ENCODE data around the gene PDIA6.

Gene PDIA6

DNA sequence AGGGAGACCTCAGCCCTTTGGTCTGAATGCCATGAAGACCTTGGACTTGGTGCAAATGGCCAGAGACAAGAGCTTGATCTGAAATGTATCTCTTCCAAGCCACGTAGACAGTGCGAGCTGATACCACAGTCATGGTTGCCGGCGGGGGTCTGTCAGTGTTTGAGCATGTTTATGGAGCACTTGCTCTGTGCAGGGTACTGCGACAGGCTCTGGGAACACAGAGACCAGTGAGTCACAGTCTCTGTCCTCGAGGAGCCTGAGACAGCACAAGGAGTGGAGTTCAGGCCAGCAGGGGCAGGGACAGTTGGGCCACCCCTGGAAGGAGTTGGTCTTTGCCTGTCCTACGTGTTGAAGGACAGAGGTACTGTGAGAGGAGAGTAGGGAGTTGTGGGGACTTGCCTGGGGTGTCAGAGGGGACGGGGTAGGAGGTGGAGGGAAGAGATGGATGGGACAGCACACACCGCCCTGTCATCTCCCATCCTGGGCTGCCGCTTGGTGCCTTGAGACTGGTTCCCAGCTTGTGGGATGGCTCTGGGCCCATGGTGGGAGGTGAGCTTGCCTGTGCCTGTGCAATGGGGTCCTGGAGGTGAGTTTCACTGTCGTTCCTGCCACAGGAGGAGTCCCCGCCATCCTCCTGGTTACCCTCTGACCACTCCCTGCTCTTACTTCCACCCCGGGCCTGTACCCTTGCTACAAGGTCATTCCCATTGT, 51.6 kb downstream of the PDIA6 start:
- no peak for DNase-seq

DNA sequence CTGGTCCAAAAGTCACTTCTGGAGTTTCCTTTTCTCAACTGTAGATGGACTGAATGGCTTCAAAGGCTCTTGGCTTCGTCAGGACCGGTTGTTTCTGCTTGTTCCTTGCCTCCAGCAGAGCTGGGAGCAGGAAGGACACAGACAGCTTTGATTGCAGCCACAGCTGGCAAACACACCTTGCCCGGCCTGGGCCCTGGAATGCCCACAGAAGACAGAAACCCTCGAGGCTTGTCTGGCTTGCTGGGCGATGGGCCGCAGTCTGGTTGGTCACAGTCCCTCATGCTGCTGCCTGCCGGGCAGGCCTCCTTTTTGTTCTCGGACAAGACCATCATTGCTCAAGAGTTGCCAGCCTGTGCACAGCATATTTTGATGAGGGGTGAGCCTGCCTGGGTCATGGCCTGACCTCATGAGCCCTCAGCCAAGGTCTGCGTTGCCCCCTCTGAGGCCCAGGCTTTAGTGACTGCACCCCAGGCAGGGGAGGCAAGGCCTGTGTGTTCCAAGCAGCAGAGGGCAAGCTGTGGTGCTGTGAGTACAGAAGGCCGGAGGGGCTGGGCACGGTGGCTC, 53.4 kb downstream of the PDIA6 start:
- DNase-seq, result no peak

DNA sequence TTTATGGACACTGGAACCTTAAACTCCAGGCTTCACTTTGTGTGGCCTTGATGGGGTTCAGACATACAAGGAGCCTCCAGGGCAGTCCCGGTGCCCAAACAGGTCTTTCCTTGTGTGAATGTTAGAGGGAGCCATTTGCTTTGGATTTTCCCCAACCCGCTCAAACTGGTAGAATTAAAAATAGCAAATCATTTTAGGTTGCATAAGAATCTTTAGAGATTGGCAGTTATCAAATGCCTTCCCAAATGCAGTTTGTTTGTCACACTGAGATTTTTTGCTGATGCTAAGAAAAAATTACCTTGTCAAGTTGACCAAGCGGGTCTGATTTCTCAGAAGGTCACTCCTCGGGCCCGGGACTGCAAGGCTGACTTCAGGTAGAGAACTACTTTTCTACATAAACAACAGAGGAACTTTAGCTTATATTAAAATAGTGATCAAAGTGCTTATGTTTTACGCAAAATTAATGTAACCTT, 54.7 kb downstream of the PDIA6 start:
- DNase-seq, result no peak

DNA sequence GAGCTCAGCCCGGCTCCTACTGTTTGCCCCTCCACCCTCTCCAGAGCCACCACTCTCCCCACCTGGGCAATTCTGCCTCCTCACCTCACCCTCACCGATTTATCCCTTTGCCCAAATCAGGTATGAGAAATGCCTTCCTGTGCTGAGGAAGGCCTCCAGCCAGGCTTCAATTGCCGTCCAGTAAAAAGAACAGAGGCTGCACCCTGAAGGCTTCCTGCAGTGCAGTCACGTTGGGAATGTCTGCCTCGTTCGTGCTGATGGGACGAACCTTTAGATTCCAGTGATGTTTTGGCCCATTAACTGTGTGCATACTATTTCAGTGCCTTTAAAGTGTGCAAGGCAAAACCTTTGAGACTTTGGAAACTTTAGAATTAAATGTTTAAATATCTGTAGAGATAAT, 57.0 kb downstream of the PDIA6 start:
- DNase-seq, result no peak

DNA sequence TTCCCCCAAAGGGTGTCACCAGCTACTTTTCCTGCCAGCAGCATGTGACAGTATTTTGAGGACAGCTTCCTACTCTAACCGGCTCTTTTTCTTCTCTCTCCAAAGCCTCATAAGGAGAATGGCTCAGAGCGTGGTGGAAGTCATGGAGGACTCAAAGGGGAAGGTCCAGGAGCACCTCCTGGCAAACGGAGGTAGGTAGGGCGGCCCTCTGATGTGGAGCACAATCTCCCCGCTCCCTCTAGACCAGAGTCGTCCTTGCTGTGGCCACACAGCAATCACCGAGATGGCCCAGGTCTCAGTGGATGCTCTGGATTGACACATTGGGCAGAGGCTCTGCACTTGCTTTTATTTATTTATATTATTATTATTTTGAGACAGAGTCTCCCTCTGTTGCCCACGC, 58.7 kb downstream of the PDIA6 start:
- DNase-seq, result no peak

DNA sequence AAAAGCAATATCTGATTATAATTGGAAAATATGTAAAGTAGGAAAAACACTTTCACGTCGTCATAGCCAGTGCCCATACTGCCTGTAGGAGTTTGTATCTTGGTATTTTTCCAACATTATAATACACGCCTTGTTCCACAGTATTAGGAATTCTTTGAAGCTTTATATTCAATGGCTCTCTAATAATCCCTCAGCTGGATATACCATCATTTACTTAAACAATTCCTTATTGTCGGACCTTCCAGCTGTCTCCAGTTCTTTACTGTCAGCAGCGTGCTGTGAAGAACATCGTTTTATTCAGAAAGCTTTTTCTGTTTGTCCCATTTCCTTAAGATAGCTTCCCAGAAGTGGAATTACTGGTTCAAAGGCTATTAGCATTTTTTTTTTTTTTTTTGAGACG, 59.4 kb downstream of the PDIA6 start:
- no peak for DNase-seq

DNA sequence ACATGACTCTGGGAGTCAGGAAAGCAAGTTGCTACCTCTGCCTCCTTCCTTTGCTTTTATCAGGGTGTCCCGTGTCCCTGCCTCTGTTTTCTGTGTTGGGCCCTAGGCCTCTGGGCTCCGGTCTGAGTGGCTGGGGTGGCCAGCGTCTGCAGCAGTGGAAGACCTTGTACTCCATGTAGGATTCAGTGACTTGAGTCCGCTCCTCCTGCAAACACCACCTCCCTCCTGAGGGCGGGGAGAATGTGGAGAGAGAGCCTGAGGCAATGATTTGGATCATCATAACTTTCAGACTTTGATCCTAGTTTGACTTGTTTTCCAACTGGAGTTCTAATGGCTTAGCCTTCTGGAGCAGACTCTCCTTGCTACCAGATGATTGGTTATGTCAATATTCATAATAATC, 60.3 kb downstream of the PDIA6 start:
- no peak for DNase-seq

DNA sequence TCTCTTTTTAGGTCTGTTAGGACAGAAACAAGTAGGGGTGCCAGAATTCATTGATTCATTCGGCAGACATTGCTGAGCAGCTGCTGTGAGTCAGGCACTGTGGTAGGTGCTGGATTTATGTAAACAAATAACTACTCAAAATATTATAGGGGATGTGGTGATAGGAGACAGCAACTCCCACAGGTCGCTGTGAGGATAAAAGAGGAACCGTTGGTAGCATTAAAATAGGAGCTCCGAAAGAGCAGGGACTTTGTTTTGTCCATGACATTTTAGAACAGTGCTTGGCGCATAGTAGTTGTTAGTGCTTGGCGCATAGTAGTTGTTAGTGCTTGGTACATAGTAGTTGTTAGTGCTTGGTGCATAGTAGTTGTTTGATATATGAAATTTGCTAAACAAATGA, 62.0 kb downstream of the PDIA6 start:
- no peak for DNase-seq

DNA sequence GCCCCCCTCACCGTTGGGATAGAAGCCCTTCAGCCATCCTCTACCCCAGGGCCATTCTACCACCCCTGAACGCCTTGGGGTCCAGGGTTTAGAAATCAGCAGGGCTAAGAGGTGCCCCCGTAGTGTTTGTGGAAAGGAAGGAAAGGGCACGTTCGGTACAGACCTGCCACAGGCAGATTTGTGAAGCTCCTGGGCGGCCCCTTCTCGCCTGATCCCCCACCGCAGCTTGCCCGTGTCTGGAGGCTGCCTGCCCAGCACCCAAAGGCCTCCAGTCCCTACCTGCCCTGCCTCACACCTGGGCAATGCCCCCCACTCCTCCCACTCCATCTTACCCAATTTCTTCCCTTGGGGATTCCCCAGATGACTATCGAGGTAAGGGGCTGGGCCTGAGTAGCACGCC, 69.9 kb downstream of the PDIA6 start:
- DNase-seq, result no peak

DNA sequence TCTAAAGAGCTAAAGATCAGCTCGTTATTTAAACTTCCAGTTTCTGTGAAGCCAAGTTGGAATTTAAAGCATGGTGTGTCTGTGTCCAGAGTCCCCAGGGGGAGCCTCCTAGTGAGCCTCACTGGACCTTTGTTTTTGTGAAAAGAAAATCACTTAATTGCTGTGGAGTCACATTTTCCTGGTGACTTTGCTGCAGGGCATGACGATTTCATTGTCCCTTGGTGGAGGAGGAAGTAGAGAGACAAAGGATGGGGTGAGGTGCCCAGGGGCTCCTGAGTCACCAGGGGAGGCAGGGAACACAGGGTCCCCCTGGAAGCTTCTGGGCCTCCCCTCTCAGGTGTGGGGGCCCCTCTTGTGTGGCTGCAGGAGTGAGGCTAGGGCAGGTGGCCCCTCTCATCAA, 71.4 kb downstream of the PDIA6 start:
- no peak for DNase-seq

DNA sequence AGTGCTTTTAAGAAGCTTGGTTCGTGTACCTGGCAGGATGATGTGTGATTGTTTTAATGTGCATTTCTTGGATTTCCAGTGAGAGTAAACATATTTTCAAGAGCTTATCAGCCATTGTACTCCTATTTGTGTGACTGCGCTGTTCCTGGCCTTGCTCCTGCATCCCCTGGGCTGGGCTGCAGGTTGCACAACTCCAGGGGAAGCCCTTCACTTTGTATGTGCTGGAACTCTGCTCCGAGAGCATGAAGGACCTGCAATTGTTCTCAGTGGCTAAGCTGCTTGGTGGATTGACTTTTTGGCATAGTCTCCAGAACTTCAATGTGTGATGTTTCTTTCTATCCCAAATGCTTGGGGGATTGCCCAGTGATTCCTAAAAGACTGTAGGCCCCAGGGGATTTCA, 72.4 kb downstream of the PDIA6 start:
- DNase-seq, result no peak

DNA sequence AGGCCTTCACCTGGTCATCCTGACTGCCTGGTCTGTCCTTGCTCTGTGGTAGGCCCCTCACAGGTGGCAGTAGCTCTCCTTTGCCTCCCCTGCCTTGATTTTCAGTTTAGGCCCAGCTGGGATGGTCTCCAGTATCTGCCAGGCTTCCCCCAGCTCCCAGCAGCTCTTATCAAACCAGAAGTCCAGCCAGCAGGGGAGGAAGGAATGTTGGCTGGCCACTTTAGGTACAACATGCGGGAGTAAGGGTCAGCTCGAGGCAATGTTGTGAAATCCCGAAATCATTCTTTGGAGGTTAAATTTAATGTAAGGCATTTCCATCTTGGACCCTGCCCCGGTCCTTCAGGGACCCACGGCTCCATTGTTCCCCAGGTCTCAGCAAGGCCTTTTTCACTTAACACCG, 74.4 kb downstream of the PDIA6 start:
- no peak for DNase-seq

DNA sequence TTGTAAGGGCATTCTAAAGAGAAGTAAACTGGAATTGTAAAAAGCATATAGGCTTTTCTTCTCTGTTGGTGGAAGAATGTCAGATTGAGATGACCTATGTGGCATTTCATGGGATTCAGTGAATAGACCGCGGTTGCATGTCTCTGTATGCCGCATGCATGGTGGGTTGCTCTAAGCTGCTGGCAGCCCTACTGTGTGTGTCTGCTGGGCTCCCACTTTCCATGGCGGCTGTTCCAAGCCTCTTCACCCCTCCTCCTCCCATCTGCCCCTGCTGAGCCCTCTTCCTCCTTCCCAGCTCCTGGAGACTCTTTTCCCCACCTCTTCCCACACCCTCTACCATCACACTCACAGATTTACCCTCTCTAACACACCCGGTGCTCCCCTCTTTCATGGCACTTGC, 78.6 kb downstream of the PDIA6 start:
- DNase-seq, result no peak

DNA sequence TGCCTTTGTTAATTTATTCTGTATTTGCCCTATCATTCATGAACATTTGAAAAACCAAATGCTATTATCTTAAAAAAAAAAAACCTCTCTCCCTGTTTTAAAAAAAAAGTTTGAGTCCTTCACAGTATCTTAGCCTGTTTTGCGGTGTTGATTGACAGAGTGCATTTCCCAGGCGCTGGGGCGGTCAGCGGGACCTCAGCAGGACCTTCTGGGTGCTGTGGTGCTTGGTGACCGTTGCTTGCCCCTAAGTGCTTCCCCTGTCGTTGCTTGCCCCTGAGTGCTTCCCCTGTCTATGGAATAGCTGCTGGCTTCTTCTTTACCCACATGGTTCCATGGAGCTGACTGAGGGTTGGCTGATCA, 79.0 kb downstream of the PDIA6 start:
- DNase-seq, result no peak

Measured in NCI-H1436 (cell line).